Peyer's patch (tissue), 4 donors: Measurements from ENCODE around the gene MACROD2. TPM values are rescaled to one million over a fixed set of nuclear protein-coding genes. Genes with fewer than 3 reads are reported as not detected.

ENCODE experiments used
- DNase-seq, 3 donors: peaks; one replicate each; pipeline ENCODE4 v3.0.0-alpha.2; 2017 to 2019
- H3K27ac ChIP-seq, 4 donors: fragments of 200-600 bp; sonication (generic); one replicate each; pipeline ENCODE4 v1.5.1; 2016 to 2019
- H3K27me3 ChIP-seq, 2 donors: fragments of 200-600 bp; sonication (generic); one replicate each; pipeline ENCODE4 v1.5.1; 2019
- H3K36me3 ChIP-seq, 3 donors: fragments of 200-600 bp; sonication (generic); one replicate each; pipeline ENCODE4 v1.5.1; 2016 to 2019
- H3K4me1 ChIP-seq, 4 donors: fragments of 200-600 bp; sonication (generic); one replicate each; pipeline ENCODE4 v1.5.1; 2016 to 2019
- H3K4me3 ChIP-seq, 4 donors: fragments of 200-600 bp; sonication (generic); 1 replicate in 3 of 4; 2 replicates in 1 of 4; pipeline ENCODE4 v1.5.1; 2016 to 2019; ENCODE audit warnings: mild to moderate bottlenecking in 1 of 4
- H3K9me3 ChIP-seq, 4 donors: fragments of 200-600 bp; sonication (generic); one replicate each; pipeline ENCODE4 v1.5.1; 2016 to 2019; ENCODE audit warnings: mild to moderate bottlenecking in 1 of 4
- POLR2A ChIP-seq, 2 donors: fragments of 450-650 bp; IDR thresholded peaks; one replicate each; pipeline ENCODE4 v1.5.1; 2017; ENCODE audit warnings: antibody characterized with exemption in 2 of 2, mild to moderate bottlenecking in 2 of 2, moderate library complexity in 2 of 2
- total RNA-seq, 4 donors: library from RNA; depleted of rRNA; stranded (reverse); fragments of >200 nt; gene quantifications; one replicate each; pipeline ENCODE4 v1.1.0, GENCODE V29; 2016
- TF ChIP-seq, protein P1 (sequence below), 6 experiments: fragments of 450-650 bp in 4 of 6; fragments of 200-600 bp in 2 of 6; sonication (generic) in 1 of 6; IDR thresholded peaks; one replicate each; pipeline ENCODE4 v1.5.1; 2017 to 2019; ENCODE audit warnings: antibody characterized with exemption in 6 of 6, mild to moderate bottlenecking in 3 of 6, moderate library complexity in 1 of 6

MACROD2 gene
- total RNA-seq, 4 donors from 2014 or later, result 2.5 to 10.7 (median 6.5) TPM

DNA sequence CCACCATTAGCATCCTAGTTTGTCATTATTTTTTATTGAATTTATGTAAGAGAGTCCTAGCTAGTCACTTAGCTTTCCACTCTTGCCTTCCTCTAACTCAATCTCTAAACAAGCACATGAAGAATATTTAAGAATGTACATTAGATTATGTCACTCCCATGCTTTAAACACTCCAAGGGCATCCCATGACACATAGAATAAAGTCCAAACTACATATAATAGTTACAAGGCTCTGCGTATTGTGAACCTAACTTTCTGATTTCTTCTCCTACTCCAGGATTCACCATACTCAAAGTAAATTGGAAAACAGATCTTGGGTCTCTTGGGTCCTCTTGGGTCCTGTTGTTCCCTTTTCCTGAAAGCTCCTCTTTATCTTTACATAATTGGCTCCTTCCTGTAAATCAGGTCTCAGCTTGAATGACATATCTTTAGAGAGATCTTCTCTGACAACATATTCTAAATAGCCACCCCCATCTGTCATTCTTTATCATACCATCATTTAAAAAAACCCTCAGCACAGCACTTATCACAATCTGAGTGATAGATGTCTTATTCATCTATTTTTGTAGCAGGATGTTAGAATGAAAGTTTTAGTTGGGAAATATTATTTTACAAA is 1384.5 kb downstream of the MACROD2 start:
- Histone ChIP-seq H3K4me1 (no peaks in the 10 kb centered on the region), H3K27me3 (no peaks in the 10 kb centered on the region), H3K4me3 (no peak overlapping the region), H3K36me3 (no peaks in the 10 kb centered on the region), H3K27ac (no peak overlapping the region), H3K9me3 (no peaks in the 10 kb centered on the region)
- DNase-seq, result no peak
- no peak for TF ChIP-seq POLR2A (IDR thresholded peaks at IDR 0.05)
- TF ChIP-seq, protein P1, sequence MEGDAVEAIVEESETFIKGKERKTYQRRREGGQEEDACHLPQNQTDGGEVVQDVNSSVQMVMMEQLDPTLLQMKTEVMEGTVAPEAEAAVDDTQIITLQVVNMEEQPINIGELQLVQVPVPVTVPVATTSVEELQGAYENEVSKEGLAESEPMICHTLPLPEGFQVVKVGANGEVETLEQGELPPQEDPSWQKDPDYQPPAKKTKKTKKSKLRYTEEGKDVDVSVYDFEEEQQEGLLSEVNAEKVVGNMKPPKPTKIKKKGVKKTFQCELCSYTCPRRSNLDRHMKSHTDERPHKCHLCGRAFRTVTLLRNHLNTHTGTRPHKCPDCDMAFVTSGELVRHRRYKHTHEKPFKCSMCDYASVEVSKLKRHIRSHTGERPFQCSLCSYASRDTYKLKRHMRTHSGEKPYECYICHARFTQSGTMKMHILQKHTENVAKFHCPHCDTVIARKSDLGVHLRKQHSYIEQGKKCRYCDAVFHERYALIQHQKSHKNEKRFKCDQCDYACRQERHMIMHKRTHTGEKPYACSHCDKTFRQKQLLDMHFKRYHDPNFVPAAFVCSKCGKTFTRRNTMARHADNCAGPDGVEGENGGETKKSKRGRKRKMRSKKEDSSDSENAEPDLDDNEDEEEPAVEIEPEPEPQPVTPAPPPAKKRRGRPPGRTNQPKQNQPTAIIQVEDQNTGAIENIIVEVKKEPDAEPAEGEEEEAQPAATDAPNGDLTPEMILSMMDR (IDR thresholded peaks at IDR 0.05), result no peak

DNA sequence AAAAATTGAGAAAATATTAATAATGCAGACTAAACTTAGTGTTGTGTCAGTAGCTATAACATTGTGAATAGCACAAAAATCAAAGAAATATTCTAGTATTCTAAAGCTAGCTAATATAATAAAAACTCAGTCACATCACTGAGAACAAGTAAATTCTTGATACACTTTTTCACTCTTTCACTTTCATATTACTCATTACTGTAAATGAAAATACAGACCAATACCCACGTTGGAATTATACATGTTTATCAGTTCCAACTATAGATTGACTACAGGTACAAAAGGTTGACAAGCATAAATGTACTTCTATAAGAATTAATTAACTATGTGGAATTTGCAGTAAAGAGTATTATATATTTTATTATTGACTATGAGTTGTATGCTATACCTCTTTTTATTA is 1385.5 kb downstream of the MACROD2 start:
- Histone ChIP-seq H3K36me3 (no peaks in the 10 kb centered on the region), H3K27me3 (no peaks in the 10 kb centered on the region), H3K4me1 (no peaks in the 10 kb centered on the region), H3K4me3 (no peak overlapping the region), H3K9me3 (no peaks in the 10 kb centered on the region), H3K27ac (no peak overlapping the region)
- no peak for DNase-seq
- TF ChIP-seq, protein P1 (IDR thresholded peaks at IDR 0.05), result no peak
- no peak for TF ChIP-seq POLR2A (IDR thresholded peaks at IDR 0.05)

DNA sequence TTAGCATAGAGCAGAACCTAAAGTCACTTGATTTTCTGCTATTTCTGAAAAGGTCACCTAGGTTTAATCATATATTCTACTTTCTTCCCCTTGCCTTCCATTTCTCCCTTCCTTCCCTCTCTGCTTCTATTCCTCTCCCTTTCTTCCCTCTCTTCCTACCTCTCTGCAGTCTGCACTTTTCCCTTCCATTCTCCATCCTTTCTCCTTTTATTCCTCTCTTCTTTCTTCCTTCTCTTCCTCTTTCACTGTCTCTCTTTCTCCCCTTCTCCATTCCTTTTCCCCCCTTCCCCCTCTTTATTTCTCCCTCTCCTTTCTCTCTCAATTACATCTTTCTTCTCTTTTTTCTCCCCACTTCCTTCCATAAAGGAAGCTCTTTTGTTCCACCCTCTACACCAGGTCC is 1391.9 kb downstream of the MACROD2 start:
- no peak for TF ChIP-seq POLR2A (IDR thresholded peaks at IDR 0.05)
- TF ChIP-seq, protein P1 (IDR thresholded peaks at IDR 0.05), result no peak
- Histone ChIP-seq H3K9me3 (no peaks in the 10 kb centered on the region), H3K4me1 (no peaks in the 10 kb centered on the region), H3K27me3 (no peaks in the 10 kb centered on the region), H3K27ac (no peak overlapping the region), H3K4me3 (no peak overlapping the region), H3K36me3 (no peaks in the 10 kb centered on the region)
- no peak for DNase-seq

DNA sequence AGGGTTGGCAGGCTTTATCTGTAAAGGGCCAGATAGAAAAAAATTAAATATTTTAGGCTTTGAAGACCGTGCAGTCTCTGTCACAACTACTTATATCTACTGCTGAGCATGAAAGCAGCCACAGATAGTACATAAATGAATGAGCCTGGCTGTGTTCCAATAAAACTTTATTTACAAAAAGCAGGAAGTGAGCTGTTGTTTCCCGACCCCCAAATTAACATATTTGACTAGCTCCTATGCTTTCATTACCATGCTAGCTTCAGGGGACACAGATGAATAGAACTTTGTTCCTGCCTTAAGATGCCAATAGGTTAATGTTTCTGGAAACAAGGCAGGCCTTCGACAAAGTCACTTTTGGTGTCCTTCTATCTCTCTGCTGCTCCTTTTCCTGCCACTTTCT is 1400.1 kb downstream of the MACROD2 start:
- H3K9me3 ChIP-seq, result no peaks in the 10 kb centered on the region
- H3K27ac ChIP-seq, result no peak overlapping the region
- no peak for DNase-seq
- H3K4me3 ChIP-seq, result no peak overlapping the region
- H3K4me1 ChIP-seq, result no peaks in the 10 kb centered on the region
- H3K27me3 ChIP-seq, result no peaks in the 10 kb centered on the region
- no peaks in the 10 kb centered on the region for H3K36me3 ChIP-seq
- TF ChIP-seq, protein P1 (IDR thresholded peaks at IDR 0.05), result no peak
- no peak for TF ChIP-seq POLR2A (IDR thresholded peaks at IDR 0.05)

DNA sequence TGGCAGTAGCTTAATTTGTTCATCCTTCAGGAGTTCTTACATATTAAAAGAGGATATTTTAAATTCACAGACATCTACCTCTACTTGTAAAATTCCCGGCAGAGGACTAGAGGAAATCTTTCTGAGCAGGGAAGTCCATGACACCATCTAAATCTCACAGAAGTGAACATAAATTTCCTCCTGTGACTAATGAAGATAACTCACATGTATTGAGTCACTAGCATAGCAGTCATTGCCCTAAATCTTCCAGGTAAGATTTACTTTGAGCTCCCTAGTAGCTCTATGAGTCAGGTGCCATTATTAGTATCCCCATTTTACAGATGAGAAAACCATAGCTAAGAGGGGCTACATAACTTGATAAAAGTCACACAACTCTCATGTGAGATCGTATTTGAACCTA is 1400.7 kb downstream of the MACROD2 start:
- no peak for DNase-seq
- H3K27ac ChIP-seq, result no peak overlapping the region
- H3K9me3 ChIP-seq, result no peaks in the 10 kb centered on the region
- no peak for TF ChIP-seq POLR2A (IDR thresholded peaks at IDR 0.05)
- TF ChIP-seq, protein P1 (IDR thresholded peaks at IDR 0.05), result no peak
- H3K36me3 ChIP-seq, result no peaks in the 10 kb centered on the region
- no peak overlapping the region for H3K4me3 ChIP-seq
- H3K4me1 ChIP-seq, result no peaks in the 10 kb centered on the region
- no peaks in the 10 kb centered on the region for H3K27me3 ChIP-seq

DNA sequence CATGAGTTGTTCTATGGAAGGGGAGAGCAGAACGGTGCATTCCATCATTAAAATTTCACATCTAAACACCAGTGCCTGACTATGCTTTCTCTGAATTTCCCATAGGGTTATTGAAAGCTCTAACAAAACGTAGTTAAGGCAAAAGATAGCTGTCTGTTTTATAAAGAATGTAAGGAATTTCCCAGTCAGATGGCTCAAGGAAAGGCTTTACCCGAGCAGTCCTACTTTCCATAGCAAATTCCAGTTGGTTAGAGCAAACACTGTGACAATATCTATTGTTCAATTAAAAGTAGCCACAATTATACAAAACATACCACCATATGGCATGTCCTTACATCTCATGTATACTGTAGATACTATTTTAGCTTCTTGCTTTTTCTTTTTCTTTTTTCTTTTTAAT is 1401.6 kb downstream of the MACROD2 start:
- no peaks in the 10 kb centered on the region for H3K27me3 ChIP-seq
- no peak for TF ChIP-seq POLR2A (IDR thresholded peaks at IDR 0.05)
- TF ChIP-seq, protein P1 (IDR thresholded peaks at IDR 0.05), result no peak
- no peaks in the 10 kb centered on the region for H3K4me1 ChIP-seq
- no peak for DNase-seq
- H3K9me3 ChIP-seq, result no peaks in the 10 kb centered on the region
- no peaks in the 10 kb centered on the region for H3K36me3 ChIP-seq
- no peak overlapping the region for H3K27ac ChIP-seq
- H3K4me3 ChIP-seq, result no peak overlapping the region
